Upper lobe of left lung (tissue), 6 donors: Measurements from ENCODE around the gene PRPS1L1. TPM values are rescaled to one million over a fixed set of nuclear protein-coding genes. Genes with fewer than 3 reads are reported as not detected.

ENCODE experiments used
- ATAC-seq, 2 donors: fragments of 200-7000 bp; cut with Tn5 transposase; one replicate each; pipeline ENCODE4 v1.9.1; 2022; ENCODE audit warnings: mild to moderate bottlenecking in 2 of 2, moderate library complexity in 2 of 2; ENCODE audit not compliant: low FRiP score in 2 of 2
- DNase-seq, 2 donors: peaks; one replicate each; pipeline ENCODE4 v3.0.0-alpha.2; 2019 to 2020
- H3K27ac ChIP-seq, 4 donors: fragments of 200-600 bp; sonication (generic); one replicate each; pipeline ENCODE4 v1.5.1; 2016 to 2019
- H3K27me3 ChIP-seq, 4 donors: fragments of 200-600 bp; sonication (generic); one replicate each; pipeline ENCODE4 v1.5.1; 2017 to 2019
- H3K36me3 ChIP-seq, 4 donors: fragments of 200-600 bp; sonication (generic); one replicate each; pipeline ENCODE4 v1.5.1; 2016 to 2019
- H3K4me1 ChIP-seq, 4 donors: fragments of 200-600 bp; sonication (generic); one replicate each; pipeline ENCODE4 v1.5.1; 2018 to 2019
- H3K4me3 ChIP-seq, 4 donors: fragments of 200-600 bp; sonication (generic); one replicate each; pipeline ENCODE4 v1.5.1; 2017 to 2019; ENCODE audit warnings: mild to moderate bottlenecking in 2 of 4, moderate library complexity in 1 of 4
- H3K9me3 ChIP-seq, 4 donors: fragments of 200-600 bp; sonication (generic); one replicate each; pipeline ENCODE4 v1.5.1; 2018 to 2019
- EP300 ChIP-seq, 4 donors: sonication (generic); formaldehyde crosslinking; IDR thresholded peaks; one replicate each; pipeline ENCODE4 v1.5.1; 2017; ENCODE audit warnings: antibody characterized with exemption in 4 of 4, control low read depth in 2 of 4
- POLR2A ChIP-seq, 4 donors: fragments of 450-650 bp; IDR thresholded peaks; one replicate each; pipeline ENCODE4 v1.5.1; 2016 to 2017; ENCODE audit warnings: antibody characterized with exemption in 4 of 4, mild to moderate bottlenecking in 2 of 4
- POLR2AphosphoS5 ChIP-seq, 2 donors: sonication (generic); formaldehyde crosslinking; IDR thresholded peaks; one replicate each; pipeline ENCODE4 v1.5.1; 2017; ENCODE audit warnings: antibody characterized with exemption in 2 of 2
- WGBS, 2 donors: methylation state at CpG; one replicate each; pipeline ENCODE4 v1.1.5; 2017 to 2018; 5-methylcytosine and 5-hydroxymethylcytosine counted together
- total RNA-seq, 6 donors: library from RNA; depleted of rRNA in 4 of 6; stranded (reverse); fragments of >200 nt in 4 of 6; gene quantifications; one replicate each; pipeline versions ENCODE4 v1.1.0 to v1.2.1, GENCODE V29; 2016 to 2021
- TF ChIP-seq, protein P1 (sequence below), 6 experiments: fragments of 450-650 bp in 4 of 6; fragments of 200-600 bp in 2 of 6; sonication (generic) in 2 of 6; IDR thresholded peaks; one replicate each; pipeline ENCODE4 v1.5.1; 2016 to 2019; ENCODE audit warnings: antibody characterized with exemption in 6 of 6
- donor health status: DM: no; HTN: no; CAD: no; lungs with moderate emphysema.
- donor health status: DM: no; HTN: yes; CAD: no; lungs with severe emphysema.

PRPS1L1 gene
- total RNA-seq, 6 donors from 2014 or later, result not detected

GRCh38 chr7:17984288-17984687 is 43.4 kb downstream of the PRPS1L1 start:
- Histone ChIP-seq H3K36me3 (no peaks in the 10 kb centered on the region), H3K4me1 (peaks cover 0 to 11% (median 0%) of the 10 kb centered on the region in 4 donors), H3K4me3 (no peak overlapping the region), H3K9me3 (peaks cover 0 to 7% (median 0%) of the 10 kb centered on the region in 4 donors), H3K27ac (no peak overlapping the region), H3K27me3 (no peaks in the 10 kb centered on the region)
- WGBS, 2 donors, result 88 to 100% methylated on average over 1 of the region's 1 CpG
- TF ChIP-seq, protein P1, sequence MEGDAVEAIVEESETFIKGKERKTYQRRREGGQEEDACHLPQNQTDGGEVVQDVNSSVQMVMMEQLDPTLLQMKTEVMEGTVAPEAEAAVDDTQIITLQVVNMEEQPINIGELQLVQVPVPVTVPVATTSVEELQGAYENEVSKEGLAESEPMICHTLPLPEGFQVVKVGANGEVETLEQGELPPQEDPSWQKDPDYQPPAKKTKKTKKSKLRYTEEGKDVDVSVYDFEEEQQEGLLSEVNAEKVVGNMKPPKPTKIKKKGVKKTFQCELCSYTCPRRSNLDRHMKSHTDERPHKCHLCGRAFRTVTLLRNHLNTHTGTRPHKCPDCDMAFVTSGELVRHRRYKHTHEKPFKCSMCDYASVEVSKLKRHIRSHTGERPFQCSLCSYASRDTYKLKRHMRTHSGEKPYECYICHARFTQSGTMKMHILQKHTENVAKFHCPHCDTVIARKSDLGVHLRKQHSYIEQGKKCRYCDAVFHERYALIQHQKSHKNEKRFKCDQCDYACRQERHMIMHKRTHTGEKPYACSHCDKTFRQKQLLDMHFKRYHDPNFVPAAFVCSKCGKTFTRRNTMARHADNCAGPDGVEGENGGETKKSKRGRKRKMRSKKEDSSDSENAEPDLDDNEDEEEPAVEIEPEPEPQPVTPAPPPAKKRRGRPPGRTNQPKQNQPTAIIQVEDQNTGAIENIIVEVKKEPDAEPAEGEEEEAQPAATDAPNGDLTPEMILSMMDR (IDR thresholded peaks at IDR 0.05), result no peak
- no peak for TF ChIP-seq POLR2AphosphoS5 (IDR thresholded peaks at IDR 0.05)
- TF ChIP-seq EP300 (IDR thresholded peaks at IDR 0.05), result no peak
- no peak for TF ChIP-seq POLR2A (IDR thresholded peaks at IDR 0.05)
- DNase-seq (no peak), ATAC-seq (no peak)

DNA sequence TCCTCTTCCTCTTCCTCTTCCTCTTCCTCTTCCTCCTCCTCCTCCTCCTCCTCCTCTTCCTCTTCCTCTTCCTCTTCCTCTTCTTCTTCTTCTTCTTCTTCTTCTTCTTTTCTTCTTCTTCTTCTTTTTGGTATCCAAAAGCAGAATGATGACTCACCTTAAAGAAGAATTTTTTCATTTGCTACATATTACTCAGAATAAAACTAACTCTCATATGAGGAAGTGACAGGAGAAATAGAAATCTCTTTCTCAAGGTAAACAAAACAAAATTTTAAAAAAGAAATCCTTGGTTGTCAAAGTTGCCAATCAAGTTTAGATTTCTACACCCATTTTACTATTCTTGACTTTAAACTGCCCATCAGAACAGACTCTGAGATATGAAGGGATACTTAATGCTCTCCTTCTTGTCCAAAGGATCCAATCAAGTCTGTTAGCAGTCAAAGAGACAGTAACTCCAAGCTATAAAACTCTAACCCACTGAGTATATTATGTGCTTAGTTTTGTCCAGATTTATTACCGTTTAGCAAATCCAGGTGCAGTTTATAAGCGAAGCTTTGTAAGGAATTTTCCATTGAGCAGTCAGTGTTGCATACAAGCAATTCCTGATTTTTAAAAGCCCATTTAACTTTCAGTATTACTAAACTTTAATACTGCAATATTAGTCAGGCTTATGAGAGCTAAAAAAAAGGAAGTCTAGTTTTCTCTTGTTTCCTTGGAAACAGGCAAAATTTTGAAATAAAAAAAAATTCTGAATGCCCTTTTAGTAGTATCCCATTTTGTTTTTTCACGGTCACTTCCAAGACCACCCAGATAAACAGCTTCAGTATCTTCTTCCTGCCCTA is 44.2 kb downstream of the PRPS1L1 start:
- ATAC-seq, result peak in 1 of 2 donors; percentile 51

GRCh38 chr7:17976952-17977351 is 50.7 kb downstream of the PRPS1L1 start:
- TF ChIP-seq EP300 (IDR thresholded peaks at IDR 0.05) (no peak), POLR2A (IDR thresholded peaks at IDR 0.05) (no peak), POLR2AphosphoS5 (IDR thresholded peaks at IDR 0.05) (no peak)
- TF ChIP-seq, protein P1 (IDR thresholded peaks at IDR 0.05), result no peak
- Histone ChIP-seq H3K36me3 (no peaks in the 10 kb centered on the region), H3K4me3 (no peak overlapping the region), H3K27ac (no peak overlapping the region), H3K27me3 (no peaks in the 10 kb centered on the region), H3K4me1 (no peaks in the 10 kb centered on the region), H3K9me3 (peaks cover 0 to 7% (median 0%) of the 10 kb centered on the region in 4 donors)
- ATAC-seq (no peak), DNase-seq (no peak)
- 48 to 50% methylated on average over 2 of the region's 2 CpGs for WGBS, 2 donors

More for the DNA sequence above, 44.2 kb downstream of the PRPS1L1 start:
- no peaks in the 10 kb centered on the region for H3K27me3 ChIP-seq
- no peak for DNase-seq
- H3K36me3 ChIP-seq, result no peaks in the 10 kb centered on the region
- no peak overlapping the region for H3K27ac ChIP-seq
- TF ChIP-seq EP300 (IDR thresholded peaks at IDR 0.05) (no peak), POLR2AphosphoS5 (IDR thresholded peaks at IDR 0.05) (no peak), POLR2A (IDR thresholded peaks at IDR 0.05) (no peak)
- TF ChIP-seq, protein P1 (IDR thresholded peaks at IDR 0.05), result no peak
- no peak overlapping the region for H3K4me3 ChIP-seq
- H3K4me1 ChIP-seq, result peaks cover 0 to 11% (median 0%) of the 10 kb centered on the region in 4 donors
- peaks cover 0 to 7% (median 0%) of the 10 kb centered on the region in 4 donors for H3K9me3 ChIP-seq
- WGBS, 2 donors, result 67 to 77% methylated on average over 3 of the region's 3 CpGs

Other genes with a start within 250 kb of the PRPS1L1 start
- 100 to 1,000 TPM in 1 of 6 donors, 10 to 100 TPM in 5; 17.1 to 195 (median 53.3) TPM for gene SNX13, start 87.4 kb downstream of the PRPS1L1 start, total RNA-seq